Stimulated activated naive CD4-positive, alpha-beta T cell treated with Interleukin-2 at 50 U/mL for 16 hours (primary cell): Measurements from ENCODE around the gene RASA3.

Experiments used
- DNase-seq: peaks from one replicate; lab custom pipeline; 2025; lab: John Stamatoyannopoulos, UW

Gene RASA3

GRCh38 chr13:114054264-114054663, 78.2 kb downstream of the RASA3 start:
- DNase-seq, result no peak

GRCh38 chr13:114053026-114053425, 79.4 kb downstream of the RASA3 start:
- no peak for DNase-seq

DNA sequence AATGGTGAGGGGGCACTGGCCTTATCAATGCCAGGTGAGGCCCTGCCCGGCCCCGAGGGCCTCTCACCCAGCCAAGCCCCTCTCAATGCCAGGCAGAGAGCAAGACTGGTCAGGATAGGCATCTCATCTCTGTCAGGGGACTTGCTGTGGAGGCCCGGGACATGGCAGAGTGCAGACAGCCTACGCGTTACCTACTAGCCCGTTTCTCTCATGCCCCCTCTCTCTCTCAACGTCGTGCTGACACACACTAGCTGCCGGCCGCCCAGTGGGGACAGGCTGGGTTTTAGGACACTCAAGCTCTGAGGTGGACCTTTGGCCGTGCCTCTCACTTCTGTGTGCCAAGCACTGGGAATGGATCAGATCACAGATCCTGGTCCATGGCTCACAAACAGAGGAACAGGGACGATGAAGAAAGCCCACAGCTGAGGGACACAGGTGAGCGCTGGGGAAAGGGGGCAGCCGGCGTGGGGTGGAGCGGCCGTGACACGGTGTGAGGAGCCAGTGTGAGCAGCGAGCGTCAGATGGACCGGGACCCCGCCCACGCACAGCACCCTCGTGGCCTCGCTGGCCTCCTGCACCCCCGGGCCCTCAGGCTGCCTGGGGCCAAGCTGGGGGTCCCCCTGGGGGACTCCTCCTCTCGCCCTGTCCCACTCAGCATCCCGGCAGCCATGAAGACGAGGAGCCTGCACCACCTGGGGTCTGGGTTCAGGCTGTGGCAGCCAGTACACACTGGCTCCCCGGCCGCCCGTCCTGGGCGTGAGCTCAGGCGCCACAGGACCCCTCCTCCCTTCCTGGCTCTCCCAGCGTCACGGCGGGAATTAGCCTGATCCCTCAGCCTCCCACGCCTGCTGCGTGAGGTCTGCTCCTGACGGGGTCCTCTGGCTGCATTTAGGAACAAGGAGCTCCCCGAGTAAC, 81.6 kb downstream of the RASA3 start:
- DNase-seq, result no peak

- DNase-seq, result no peak
These were observed 82.8 kb downstream of the RASA3 start for GRCh38 chr13:114049626-114050101.

- DNase-seq, result peak; percentile 67
These were observed 83.4 kb downstream of the RASA3 start for GRCh38 chr13:114049026-114049425.

DNA sequence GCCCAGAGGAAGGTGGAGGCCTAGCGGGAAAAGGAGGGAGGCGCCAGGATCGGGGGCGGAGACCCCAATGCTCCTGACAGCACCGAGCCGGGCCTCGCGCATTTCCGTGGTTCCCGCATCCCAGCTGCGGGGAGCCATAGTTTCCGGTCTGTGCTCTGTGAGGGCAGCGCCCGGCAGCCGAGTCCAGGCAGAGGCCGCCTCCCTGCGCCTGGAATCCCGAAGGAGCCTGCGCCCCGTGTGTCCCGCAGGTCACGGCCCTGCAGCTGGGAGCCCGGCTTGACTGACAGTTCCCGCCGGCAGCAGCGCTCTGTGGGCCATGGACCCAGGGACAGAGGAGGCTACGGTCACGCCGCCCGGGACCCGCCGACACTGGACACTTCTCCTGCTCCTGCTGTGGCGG, 84.0 kb downstream of the RASA3 start:
- DNase-seq, result no peak

- no peak for DNase-seq
These were observed 85.0 kb downstream of the RASA3 start for GRCh38 chr13:114047358-114047881.

DNA sequence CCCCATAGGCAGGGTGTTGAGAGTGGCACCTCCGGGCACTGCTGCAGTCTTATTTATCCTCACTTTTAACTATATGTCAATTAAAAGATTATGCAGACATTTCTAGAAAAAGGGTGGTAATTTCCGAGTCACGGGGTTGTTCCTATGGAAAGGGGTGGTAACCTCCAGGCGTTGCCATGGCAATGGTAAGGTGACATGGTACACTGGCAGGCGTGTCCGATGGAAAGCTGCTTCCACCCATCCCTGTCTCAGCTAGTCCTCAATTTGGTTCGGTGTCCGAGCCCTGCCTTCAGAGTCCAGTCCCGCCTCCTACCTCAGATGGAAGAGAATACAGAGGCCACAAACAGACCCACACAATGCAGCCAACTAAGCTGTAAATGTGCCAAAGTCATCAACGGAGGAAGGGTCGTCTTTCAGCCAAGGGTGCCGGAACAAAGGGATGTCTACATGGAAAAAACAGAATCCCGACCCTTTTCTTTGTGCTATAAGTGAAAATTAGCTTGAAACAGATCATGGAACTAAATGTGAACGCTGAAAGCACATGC, 85.9 kb downstream of the RASA3 start:
- no peak for DNase-seq

- DNase-seq, result no peak
These were observed 87.2 kb downstream of the RASA3 start for GRCh38 chr13:114045113-114045735.

GRCh38 chr13:114044486-114044885, 87.9 kb downstream of the RASA3 start:
- DNase-seq, result no peak

- no peak for DNase-seq
These were observed 88.9 kb downstream of the RASA3 start for GRCh38 chr13:114043421-114044053.

- DNase-seq, result no peak
These were observed 90.2 kb downstream of the RASA3 start for GRCh38 chr13:114042066-114042815.

DNA sequence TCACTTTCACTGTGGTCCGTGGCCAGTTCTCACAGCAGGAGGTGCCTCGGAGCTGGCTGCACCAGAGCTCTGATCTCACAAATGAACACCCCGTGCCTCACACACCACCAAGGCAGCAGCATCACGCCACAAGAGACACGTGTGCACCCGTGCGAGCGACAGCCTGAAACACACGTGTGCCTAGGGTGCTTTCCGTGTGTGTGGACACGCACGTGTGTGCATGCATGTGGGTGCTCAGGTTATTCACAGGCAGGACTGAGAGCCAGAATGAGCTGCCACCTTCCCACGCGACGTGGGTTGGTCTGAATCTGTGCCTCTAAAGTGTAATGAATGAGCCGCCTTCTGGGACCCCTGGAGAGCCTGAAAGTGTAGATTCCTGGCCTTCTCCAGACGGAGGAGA, 90.9 kb downstream of the RASA3 start:
- no peak for DNase-seq

- no peak for DNase-seq
These were observed 92.8 kb downstream of the RASA3 start for GRCh38 chr13:114039471-114040141.

- DNase-seq, result no peak
These were observed 93.5 kb downstream of the RASA3 start for GRCh38 chr13:114038900-114039299.

- no peak for DNase-seq
These were observed 94.2 kb downstream of the RASA3 start for GRCh38 chr13:114038211-114038613.

- DNase-seq, result no peak
These were observed 94.7 kb downstream of the RASA3 start for GRCh38 chr13:114037674-114038073.

DNA sequence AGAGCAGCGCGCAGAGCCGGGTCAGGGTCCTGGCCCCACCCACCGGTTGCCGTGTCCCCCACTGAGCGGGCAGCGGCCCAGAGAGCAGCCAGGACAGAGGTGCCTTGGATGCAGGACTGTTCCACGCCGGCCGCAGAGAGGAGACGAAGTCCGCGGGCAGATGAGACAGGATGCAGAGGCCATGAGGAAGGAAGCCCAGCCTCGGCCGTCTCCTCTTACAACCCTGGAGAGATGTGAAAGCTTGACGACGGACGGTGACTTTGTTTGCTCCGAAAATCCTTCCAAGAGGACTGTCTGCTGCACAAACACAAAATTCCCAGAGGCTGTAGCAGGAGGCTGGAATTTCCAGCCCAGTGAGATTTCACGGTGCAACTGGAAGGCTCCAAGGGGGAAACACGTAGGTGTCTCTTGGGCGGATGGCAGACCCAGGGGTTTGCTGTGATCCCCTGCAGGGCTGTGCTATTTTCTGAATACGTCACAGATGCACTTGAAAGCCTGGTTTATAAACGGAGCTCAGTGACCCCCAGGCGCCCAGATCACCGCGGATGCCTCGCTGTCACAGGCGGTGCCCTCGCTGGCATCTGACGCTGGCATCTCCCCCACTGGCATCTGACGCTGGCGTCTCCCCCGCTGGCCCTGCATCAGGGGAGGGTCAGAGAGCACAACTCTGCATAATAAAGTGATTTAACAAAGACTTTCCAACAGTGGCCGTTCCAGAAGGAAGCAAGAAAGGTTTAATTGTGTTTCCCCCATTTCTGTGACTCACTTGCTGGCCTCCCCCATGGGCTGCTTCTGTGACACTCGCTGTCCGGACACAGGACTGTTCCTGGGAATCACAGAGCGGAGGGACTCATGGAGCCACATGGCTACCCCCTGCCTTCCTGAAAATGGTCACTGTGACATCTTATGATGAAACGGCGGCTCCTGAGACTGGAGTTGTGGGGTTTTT, 96.6 kb downstream of the RASA3 start:
- no peak for DNase-seq

DNA sequence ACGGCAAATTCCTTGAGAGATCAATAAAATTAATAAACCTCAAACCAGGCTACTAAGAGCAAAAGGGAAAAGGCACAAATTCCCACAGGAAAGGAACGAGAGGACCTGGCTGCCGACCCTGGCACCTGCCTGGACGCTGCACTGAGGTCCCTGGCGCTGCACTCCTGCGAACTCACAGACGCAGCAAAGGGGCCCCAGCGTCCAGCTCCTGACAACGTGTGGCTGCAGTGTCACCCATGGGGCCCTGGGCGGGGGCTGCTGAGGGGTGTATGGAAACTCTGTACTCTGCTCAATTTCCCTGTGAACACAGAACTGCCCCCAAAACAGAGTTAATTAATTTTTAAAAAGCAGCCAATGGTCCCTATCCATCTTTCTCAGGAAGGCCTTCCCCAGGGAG, 97.2 kb downstream of the RASA3 start:
- DNase-seq, result no peak

GRCh38 chr13:114034481-114034891, 97.9 kb downstream of the RASA3 start:
- DNase-seq, result no peak
